Suppressor macrophage (primary cell): ENCODE results near the gene UBL4B.

ENCODE experiments used
- DNase-seq, 4 experiments: peaks; one replicate each; pipeline ENCODE4 v3.0.0-alpha.2; 2020 to 2022

The UBL4B gene

DNA sequence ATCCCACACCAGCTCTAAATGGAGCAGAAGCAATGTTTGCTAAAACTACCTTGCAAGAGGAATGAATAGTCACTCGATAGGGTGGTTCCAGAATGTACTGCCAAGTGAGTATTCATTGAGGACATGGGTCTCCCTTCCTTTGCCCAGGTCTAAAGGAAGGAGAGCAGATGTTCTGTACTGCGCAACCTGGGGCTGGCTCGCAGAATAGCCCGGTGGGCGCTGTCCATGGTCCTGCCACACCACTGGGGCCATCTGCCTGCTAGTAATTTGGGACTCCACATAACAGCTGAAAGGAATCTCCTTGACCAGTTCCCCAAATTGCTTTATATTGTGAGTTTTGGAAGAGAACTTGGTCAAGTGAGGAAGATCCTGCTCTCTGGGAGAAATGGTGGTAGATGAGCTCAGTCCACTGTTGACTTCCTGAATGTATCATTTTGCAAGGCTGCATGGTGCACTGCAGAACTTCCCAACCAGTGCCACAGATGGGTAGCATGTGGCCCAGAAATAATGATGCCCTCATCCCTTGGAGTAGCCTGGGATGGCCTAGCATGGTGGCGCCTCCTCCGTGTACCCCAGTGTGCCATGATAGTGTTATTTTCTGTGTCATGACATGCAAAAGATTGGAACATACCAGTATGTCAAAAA is 43.8 kb downstream of the UBL4B start:
- DNase-seq: peak; percentile 63 to 84 (median 71)

DNA sequence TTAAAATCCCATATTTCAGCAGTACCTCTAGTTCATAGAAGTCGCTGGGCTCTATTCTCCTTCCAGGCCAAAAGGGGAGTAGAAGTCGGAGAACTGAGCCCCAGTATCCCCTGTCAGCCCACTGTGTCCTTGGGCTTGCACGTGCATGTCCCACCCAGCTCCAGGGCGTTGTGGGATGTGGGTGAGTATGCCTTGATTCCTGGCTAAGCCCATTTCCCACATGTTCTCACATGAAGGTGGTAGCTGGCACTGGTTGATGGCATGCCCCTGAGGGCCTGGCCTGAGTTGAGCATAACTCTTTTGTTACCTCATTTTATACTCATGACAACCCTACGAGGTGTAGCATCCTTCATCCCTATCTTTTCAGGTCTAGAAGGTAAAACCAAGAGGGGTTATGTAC is 46.0 kb downstream of the UBL4B start:
- no peak for DNase-seq

DNA sequence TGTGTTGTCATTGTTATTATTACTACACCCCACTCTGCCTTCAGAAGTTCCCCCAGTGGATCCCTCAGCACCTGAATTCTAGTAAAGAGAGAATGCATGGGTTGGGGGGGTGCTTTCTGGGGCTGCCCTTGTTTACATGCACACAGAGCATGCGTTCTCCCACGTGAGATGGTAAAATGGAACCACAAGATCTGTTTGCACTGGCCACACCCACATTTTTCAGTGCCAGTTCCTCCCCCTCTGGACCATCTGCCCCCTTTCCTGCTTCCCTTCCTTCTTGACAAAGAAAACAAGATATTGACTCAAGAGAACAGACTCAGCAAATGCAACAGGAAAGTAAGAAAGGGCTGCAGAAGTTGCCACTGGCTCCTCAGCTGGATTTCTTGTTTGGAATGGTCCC is 46.9 kb downstream of the UBL4B start:
- no peak for DNase-seq

DNA sequence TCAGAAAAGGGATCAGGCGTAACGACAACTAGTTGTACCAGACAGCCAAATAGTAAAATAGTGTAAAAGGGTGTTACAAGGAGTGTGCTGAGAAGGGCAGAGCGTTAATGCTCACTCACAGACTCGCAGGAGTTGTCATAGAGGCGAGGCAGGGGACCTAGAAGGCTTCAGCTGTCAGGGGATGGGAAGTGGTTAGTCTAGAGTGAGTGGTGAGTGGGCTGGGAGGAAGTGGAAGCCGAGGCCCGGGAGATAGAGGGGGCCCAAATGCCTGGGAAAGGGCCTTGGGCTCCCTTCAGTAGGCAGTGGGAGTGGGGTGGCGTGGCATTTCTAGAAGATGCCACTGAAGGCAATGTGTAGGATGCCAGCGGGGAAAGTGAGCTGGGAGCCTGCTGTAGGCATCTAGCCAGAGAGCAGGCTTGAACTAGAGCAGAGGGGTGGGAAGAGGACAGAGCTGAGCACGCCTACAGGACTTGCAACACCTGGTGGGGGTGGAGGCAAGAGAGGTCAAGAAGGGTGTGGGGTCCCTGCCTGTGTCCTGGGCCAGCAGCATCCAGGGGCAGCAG is 48.4 kb downstream of the UBL4B start:
- peak; percentile 22 to 49 (median 42) for DNase-seq

DNA sequence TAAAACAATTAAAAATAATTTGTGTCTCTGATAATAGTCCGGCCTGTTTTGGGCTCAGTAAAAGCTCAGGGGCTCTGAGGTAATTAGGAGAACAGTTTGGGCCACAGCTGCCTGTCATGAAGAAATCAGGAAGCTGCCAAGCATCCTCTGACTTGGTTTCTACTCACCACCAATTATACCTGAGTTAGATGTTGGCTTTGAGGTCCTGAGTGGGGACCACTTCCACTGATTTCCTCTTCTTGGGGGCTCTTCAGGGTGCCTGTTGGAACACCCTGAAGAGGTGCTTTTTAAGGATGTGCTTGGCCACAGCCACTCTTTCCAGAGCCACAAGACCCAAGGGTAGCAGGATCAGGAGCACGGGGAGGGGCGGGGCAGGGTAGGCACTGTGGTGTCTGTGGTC is 48.9 kb downstream of the UBL4B start:
- no peak for DNase-seq

DNA sequence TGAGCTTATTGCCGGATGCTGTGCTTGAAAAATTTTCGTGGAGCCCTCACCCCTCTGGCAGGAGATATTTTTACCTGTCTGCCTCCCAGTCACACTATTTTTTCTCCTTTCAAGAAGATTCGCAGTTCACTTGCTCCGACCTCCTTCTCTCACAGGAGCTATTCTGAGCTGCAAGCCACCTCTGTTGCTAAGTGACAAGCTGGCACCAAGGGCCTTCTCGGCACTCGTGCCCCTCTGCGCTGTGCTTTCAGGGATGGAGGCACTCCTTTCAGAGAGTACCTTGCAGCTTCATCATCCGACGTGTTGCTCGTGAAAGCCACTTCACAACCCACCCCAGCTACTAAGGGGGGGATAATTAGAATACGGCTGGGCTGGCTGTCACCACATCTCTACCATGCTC is 49.6 kb downstream of the UBL4B start:
- DNase-seq: no peak
